GM21529 (cell line): Measurements from ENCODE around the gene NHLRC2.
A peak's percentile ranks its signal among the peaks of the same experiment; 100 is the strongest.

ENCODE experiments used
- ATAC-seq: cut with Tn5 transposase; IDR thresholded peaks from one replicate; pipeline ENCODE4 v1.9.1; 2021; ENCODE audit not compliant: unreplicated experiment

Gene NHLRC2

GRCh38 chr10:113859261-113859660 is 4.8 kb downstream of the NHLRC2 start:
- ATAC-seq = peak; percentile 52

DNA sequence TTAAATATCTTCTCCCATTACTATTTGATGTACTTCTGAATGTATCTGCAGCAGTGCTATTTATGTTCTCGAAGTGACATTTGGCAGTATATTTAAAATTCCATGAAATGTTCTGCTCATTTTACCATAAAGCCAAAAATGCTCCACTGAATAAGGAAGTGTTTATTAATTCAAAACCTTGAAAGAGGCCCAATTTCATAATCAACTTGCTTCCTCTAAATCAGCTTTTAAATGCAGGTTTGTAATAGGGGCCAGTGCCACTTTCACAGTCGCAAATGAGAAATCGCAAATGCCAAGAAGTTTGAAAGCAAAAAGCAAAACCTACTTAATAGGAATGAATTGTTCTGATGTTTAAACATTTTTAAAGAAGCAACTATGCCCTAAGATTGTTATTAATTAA is 11.4 kb downstream of the NHLRC2 start:
- no peak for ATAC-seq

DNA sequence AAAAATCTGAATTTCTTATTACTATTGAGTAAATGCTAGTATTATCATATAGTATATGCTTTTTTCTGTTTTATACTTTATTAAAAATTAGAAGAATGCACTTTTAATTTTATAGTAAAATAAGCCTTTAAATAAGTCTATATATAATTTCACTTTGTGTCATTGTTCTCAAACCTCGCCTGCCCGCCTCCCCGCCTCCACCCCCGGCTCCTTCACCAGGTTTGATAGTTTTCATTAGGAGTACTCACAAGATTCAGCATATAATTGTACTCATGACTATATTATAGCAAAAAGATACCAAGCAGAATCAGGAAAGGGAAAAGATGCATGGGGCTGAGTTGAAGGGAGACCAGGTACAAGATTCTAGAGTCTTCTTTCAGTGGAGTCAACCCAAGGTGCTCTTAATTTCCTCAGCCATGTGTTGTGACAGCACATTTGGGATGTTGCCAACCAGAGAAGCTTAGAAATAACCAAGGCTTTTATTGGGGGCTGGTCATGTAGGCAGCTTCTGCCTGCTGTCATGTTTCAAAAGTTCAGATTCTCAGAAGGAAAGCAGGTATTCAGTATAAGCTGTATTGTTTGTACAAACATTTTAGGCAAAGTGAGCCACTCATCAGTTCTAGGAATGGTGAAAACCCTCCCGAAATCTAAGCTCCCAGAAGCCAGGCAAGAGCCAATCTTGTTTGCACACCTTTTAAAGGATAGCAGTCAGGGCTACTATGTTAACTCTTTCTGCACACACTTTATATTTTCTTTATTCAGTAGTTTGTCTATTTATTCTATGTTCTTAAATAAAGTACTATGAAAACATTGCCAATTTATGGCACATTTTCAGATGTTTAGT is 12.3 kb downstream of the NHLRC2 start:
- no peak for ATAC-seq

GRCh38 chr10:113867904-113868303 is 13.4 kb downstream of the NHLRC2 start:
- ATAC-seq = no peak

- ATAC-seq = no peak
Observed at GRCh38 chr10:113869789-113870188, 15.3 kb downstream of the NHLRC2 start.

DNA sequence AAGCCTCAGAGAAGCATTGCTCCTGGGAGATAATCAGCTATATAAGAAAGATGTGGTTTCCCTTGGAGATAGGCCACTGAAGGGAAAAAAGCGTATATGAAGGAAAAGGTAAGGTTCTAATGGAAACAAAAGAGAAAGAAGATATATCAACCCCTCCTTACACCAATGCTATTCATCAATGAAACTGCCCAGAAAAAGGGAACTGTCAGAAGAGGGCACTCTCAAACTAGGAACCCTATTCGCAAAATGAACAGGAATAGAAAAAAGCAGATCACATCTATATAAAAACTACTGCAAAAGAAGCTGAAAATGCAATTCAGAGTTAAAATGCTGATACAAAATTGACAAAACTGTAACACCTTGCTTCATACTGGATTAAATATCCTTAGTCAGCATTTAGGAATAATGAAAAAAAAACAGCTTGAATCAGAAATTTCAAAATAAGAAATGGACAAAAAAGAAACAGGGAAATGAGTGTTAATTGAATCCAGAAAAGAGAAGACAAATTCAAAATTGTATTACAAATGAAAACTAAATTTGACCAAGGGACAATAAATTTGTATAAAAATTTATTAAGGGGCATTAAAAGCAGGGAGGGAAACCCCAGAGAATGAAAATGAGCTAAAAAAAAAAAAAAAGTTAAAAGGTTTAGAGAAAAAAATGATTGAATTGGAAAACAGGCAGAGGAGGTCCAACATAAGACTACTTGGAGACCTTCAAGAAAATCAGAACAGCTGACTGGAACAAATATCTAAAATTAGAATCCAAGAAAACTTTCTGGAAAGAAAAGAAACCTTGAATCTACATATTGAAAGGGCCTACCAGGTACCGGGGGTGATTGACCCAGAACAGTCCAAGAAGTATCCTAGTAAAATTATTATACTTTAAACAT is 17.9 kb downstream of the NHLRC2 start:
- no peak for ATAC-seq

DNA sequence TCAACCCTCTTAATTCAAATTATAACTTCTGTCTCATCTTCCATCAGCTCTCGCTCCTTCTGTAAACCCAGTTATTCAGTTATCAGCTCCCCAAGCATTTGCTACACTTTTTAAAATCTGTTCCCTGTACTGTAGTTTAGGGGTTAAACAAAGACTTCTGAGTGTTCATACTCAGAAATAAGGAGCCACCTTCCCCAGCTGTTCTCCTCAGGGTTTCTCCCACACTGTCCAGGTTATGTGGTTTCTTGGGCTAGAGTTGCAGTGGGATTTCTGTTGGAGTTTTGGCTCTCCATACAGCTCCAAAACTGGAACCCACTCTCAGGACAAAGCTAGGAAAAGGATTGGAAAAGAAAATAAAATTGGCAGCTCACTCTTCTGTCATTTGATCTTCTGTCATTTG is 20.8 kb downstream of the NHLRC2 start:
- no peak for ATAC-seq

DNA sequence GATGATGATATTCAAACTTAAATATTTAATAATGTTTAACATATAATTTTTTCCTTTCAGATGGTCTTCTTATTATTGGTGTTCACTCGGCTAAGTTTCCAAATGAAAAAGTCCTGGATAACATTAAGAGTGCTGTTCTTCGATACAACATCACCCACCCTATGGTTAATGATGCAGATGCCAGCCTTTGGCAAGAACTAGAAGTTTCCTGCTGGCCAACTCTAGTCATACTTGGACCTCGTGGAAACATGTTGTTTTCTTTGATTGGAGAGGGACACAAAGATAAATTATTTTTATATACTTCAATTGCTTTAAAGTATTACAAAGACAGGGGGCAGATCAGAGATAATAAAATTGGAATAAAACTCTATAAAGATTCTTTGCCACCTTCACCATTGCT is 22.0 kb downstream of the NHLRC2 start:
- ATAC-seq = no peak

- ATAC-seq = peak; percentile 85
Observed at GRCh38 chr10:113879691-113880090, 25.2 kb downstream of the NHLRC2 start.

DNA sequence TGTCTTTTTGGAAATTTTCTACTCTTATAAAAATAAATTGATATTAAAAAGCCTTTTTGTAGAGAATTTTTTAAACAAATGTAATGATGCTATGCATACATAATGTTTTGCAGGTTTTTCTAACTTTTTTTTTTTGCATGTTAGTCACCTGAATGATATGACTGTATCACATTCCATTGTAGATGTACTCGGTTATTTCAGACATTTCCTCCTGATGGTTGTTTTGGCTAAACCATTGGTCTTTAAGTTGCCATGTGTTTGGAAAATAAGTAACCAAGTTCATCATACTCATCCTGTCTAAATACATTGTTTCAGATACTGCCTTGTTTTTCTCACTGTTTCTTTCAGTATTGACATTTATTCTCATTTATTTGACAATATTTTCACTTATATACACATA is 25.8 kb downstream of the NHLRC2 start:
- ATAC-seq = no peak

DNA sequence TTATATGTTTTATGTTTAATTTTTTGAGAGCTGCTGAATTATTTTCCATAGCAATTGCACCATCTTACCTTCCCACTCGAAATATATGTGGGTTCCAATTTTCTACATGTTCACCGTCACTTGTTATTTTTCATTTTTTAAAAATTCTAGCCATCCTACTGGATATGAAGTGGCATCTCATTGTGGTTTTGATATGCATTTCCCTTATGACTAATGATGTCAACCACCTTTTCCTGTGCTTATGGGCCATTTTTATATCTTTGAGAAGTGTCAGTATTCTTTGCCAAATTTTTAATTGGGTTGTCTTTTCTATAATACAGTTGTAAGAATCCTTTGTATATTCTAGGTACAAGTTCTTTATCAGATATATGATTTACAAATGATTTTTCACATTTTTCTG is 27.8 kb downstream of the NHLRC2 start:
- no peak for ATAC-seq

GRCh38 chr10:113889911-113890310 is 35.5 kb downstream of the NHLRC2 start:
- no peak for ATAC-seq

- ATAC-seq = no peak
Observed at GRCh38 chr10:113890769-113891168, 36.3 kb downstream of the NHLRC2 start.

GRCh38 chr10:113891476-113891875 is 37.0 kb downstream of the NHLRC2 start:
- ATAC-seq = no peak

DNA sequence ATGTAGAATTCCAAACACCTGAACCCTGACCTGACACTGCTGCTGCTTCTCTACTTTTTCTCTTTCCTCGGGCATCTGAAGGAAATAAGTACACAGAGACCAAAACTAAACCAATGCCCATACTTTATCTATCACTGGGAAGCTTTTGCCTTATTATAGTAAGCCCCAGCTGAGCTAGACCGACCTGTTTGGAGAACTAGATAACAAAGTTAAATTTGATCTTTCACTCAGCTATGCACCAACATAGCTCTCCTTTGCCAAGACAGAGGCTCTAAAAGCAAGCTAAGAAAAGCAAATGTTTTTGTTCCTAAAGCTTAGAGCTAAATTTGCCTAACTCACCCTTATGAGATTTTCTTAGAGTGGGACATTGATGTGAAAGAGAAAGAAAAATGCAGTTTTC is 39.1 kb downstream of the NHLRC2 start:
- no peak for ATAC-seq

- ATAC-seq = no peak
Observed at GRCh38 chr10:113894581-113894980, 40.1 kb downstream of the NHLRC2 start.

DNA sequence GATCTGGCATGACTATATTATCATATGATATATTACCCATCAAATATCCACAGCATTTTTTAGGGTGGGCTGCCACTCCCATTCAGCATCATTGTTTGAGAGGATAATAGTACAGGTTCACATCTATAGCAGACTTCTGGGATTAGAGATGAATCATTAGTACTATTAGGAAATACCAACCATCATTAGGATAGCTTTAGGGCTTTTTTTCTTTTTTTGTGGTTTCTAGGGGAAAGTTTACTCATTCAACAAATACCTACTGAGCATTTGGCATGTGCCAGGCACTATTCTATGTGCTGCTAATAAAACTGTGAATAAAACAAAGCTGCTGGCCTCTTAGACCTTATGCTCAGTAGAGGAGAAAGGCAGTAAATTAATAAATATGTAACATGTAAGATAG is 40.6 kb downstream of the NHLRC2 start:
- no peak for ATAC-seq

- ATAC-seq = no peak
Observed at GRCh38 chr10:113897693-113898618, 43.5 kb downstream of the NHLRC2 start.

DNA sequence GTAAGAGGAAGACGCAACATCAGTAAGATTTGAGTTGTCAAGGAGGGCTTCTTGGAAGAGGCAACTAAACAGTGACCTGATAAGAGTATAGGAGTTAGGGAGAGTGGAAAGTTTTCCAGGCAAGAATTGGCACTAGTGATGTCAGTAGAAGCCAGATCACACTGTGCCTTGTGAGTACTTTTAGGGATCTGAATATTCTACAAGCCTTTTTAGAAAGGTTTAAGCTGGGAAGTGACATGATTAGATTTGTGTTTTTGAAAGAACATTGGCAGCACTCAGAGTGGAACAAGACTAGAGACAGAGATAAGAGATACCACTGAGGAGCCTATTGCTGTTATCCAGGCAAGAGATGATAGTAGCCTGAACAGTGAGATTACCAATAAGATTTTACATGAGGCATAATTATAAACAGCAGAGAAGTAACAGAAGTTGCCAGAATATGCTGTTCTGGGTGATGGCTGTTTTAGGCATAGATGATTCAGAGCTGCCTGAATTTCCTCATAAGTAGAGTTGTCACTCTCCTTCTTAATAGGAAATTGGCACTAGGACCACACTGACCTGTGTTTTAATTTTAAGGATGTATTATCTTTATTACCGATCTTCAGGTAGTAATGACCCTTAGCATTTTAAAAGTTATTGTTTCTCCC is 45.6 kb downstream of the NHLRC2 start:
- ATAC-seq = no peak

DNA sequence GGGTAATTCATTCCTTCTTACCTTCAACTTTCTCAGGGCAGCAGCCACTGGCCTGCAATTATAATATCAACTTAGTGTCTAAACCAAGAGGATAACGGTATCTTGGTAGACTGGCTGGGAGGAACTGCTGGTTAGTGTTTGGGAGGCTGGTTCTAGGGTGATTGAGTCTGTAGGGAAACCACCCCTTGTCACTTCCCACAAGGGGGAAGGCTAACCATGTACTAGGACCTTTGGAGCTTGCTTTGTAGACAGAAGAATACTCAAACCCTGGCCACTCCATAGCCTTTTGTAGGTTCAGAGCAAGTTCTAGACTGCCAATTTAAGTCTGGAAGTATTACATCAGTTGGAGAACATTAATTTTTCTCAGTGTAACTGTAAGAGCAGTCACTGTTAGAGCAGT is 51.3 kb downstream of the NHLRC2 start:
- no peak for ATAC-seq

GRCh38 chr10:113907166-113907565 is 52.7 kb downstream of the NHLRC2 start:
- ATAC-seq = no peak
